Endodermal cell (in vitro differentiated cells): ENCODE data around the gene TMEM63A. TPM values are rescaled to one million over a fixed set of nuclear protein-coding genes. Genes with fewer than 3 reads are reported as not detected.

Experiments used
- DNase-seq: peaks from one replicate; pipeline ENCODE4 v3.0.0-alpha.2; 2017
- H3K27ac ChIP-seq: 2 replicates; pipeline ENCODE4 v1.5.1; 2013; ENCODE audit warnings: mild to moderate bottlenecking, low read depth, low read length, moderate library complexity
- H3K27me3 ChIP-seq: 2 replicates; pipeline ENCODE4 v1.6.1; 2013; ENCODE audit warnings: mild to moderate bottlenecking, low read length, moderate library complexity; ENCODE audit not compliant: insufficient read depth, control insufficient read depth, poor library complexity, severe bottlenecking
- H3K36me3 ChIP-seq: 2 replicates; pipeline ENCODE4 v1.7.0; 2013; ENCODE audit warnings: mild to moderate bottlenecking, low read length, moderate library complexity; ENCODE audit not compliant: control insufficient read depth, insufficient read depth
- H3K4me1 ChIP-seq: one replicate; pipeline ENCODE4 v1.7.0; 2013; ENCODE audit warnings: low read length; ENCODE audit not compliant: control insufficient read depth, insufficient read depth
- H3K4me3 ChIP-seq: 2 replicates; pipeline ENCODE4 v1.5.1; 2013; ENCODE audit warnings: mild to moderate bottlenecking, low read length, moderate library complexity
- H3K9ac ChIP-seq: 2 replicates; pipeline ENCODE4 v1.6.1; 2013; ENCODE audit warnings: mild to moderate bottlenecking, low read length, moderate library complexity; ENCODE audit not compliant: poor library complexity, severe bottlenecking; ENCODE audit errors: extremely low read depth
- H3K9me3 ChIP-seq: 2 replicates; pipeline ENCODE4 v1.6.1; 2013; ENCODE audit warnings: mild to moderate bottlenecking, low read length, moderate library complexity; ENCODE audit not compliant: control insufficient read depth
- H3K27ac Mint-ChIP-seq: 2 replicates; pipeline ENCODE4 v1.8.0; 2020; ENCODE audit warnings: mixed read lengths
- H3K27me3 Mint-ChIP-seq: 2 replicates; pipeline ENCODE4 v1.8.0; 2021; ENCODE audit warnings: mild to moderate bottlenecking, mixed read lengths; ENCODE audit not compliant: insufficient read depth
- H3K36me3 Mint-ChIP-seq: 2 replicates; pipeline ENCODE4 v1.8.0; 2020; ENCODE audit warnings: low read depth, mixed read lengths
- H3K4me1 Mint-ChIP-seq: 2 replicates; pipeline ENCODE4 v1.8.0; 2020; ENCODE audit warnings: mixed read lengths
- H3K4me3 Mint-ChIP-seq: 2 replicates; pipeline ENCODE4 v1.8.0; 2020; ENCODE audit warnings: mild to moderate bottlenecking, moderate library complexity, mixed read lengths
- H3K9me3 Mint-ChIP-seq: 2 replicates; pipeline ENCODE4 v1.8.0; 2020; ENCODE audit warnings: mild to moderate bottlenecking, mixed read lengths
- CTCF ChIP-seq: fragments of 200-600 bp; sonication (generic); conservative IDR thresholded peaks from 2 replicates; pipeline ENCODE4 v1.5.0; 2021; ENCODE audit warnings: antibody characterized with exemption, mild to moderate bottlenecking
- whole genome bisulfite sequencing, 2 experiments: methylation state at CpG; one replicate each; pipeline versions ENCODE4 v1.1.5 to v1.1.7; 2013; ENCODE audit warnings: missing lambda C conversion rate in 2 of 2, mixed read lengths in 1 of 2; ENCODE audit not compliant: insufficient coverage in 1 of 2, insufficient read length in 1 of 2; 5-methylcytosine and 5-hydroxymethylcytosine counted together
- total RNA-seq, 2 donors: library from RNA; stranded (reverse); fragmentation: NEBNext Ultra II Directional in 1 of 2; extraction: Animal tissue kit (Norgen Biotek cat#: 25700) in 1 of 2; gene quantifications; 2 replicates in 1 of 2; 3 replicates in 1 of 2; pipeline ENCODE4 v1.2.1, GENCODE V29; 2021

TMEM63A gene
- total RNA-seq, 2 donors from 2014 or later, result 194 to 232 TPM

GRCh38 chr1:225892307-225892706 lies 10.1 kb upstream of the TMEM63A start:
- H3K9ac ChIP-seq, result no peak overlapping the region
- H3K4me1 ChIP-seq, result peaks cover 8% of the 10 kb centered on the region
- TF ChIP-seq CTCF, result no peak
- 89 to 95% methylated on average over 5 to 6 of the region's 6 CpGs for WGBS, 2 experiments
- H3K27me3 Mint-ChIP-seq, result no peaks in the 10 kb centered on the region
- H3K27ac Mint-ChIP-seq, result no peak overlapping the region
- H3K27ac ChIP-seq, result no peak overlapping the region
- H3K4me3 ChIP-seq, result no peak overlapping the region
- H3K9me3 Mint-ChIP-seq, result no peaks in the 10 kb centered on the region
- no peak for DNase-seq
- H3K36me3 ChIP-seq, result peaks cover 11% of the 10 kb centered on the region
- H3K4me3 Mint-ChIP-seq, result no peak overlapping the region
- peaks cover 8% of the 10 kb centered on the region for H3K36me3 Mint-ChIP-seq
- H3K4me1 Mint-ChIP-seq, result peaks cover 43% of the 10 kb centered on the region
- H3K27me3 ChIP-seq, result no peaks in the 10 kb centered on the region
- H3K9me3 ChIP-seq, result no peaks in the 10 kb centered on the region

GRCh38 chr1:225891229-225891972 lies 9.2 kb upstream of the TMEM63A start:
- peaks cover 3% of the 10 kb centered on the region for H3K4me1 ChIP-seq
- no peaks in the 10 kb centered on the region for H3K9me3 ChIP-seq
- peaks cover 20% of the 10 kb centered on the region for H3K36me3 ChIP-seq
- no peak overlapping the region for H3K4me3 ChIP-seq
- H3K27me3 Mint-ChIP-seq, result no peaks in the 10 kb centered on the region
- WGBS, 2 experiments, result 93 to 96% methylated on average over 9 to 14 of the region's 14 CpGs
- H3K27ac ChIP-seq, result no peak overlapping the region
- no peaks in the 10 kb centered on the region for H3K27me3 ChIP-seq
- H3K4me1 Mint-ChIP-seq, result peaks cover 43% of the 10 kb centered on the region
- no peak overlapping the region for H3K9ac ChIP-seq
- DNase-seq, result no peak
- H3K36me3 Mint-ChIP-seq, result peaks cover 17% of the 10 kb centered on the region
- no peak for TF ChIP-seq CTCF
- no peaks in the 10 kb centered on the region for H3K9me3 Mint-ChIP-seq
- H3K27ac Mint-ChIP-seq, result peak overlapping the region; percentile 42
- H3K4me3 Mint-ChIP-seq, result no peak overlapping the region

GRCh38 chr1:225890346-225891228 lies 8.4 kb upstream of the TMEM63A start:
- WGBS, 2 experiments, result 83 to 88% methylated on average over 3 to 6 of the region's 6 CpGs

More at GRCh38 chr1:225890346-225891228, 8.4 kb upstream of the TMEM63A start:
- peaks cover 3% of the 10 kb centered on the region for H3K4me1 ChIP-seq
- Mint-ChIP-seq H3K4me3 (no peak overlapping the region), H3K9me3 (no peaks in the 10 kb centered on the region), H3K27me3 (no peaks in the 10 kb centered on the region), H3K36me3 (peaks cover 19% of the 10 kb centered on the region), H3K27ac (peak overlapping the region; percentile 87), H3K4me1 (peaks cover 43% of the 10 kb centered on the region)
- DNase-seq, result peak; percentile 82
- H3K27me3 ChIP-seq, result no peaks in the 10 kb centered on the region
- peaks cover 23% of the 10 kb centered on the region for H3K36me3 ChIP-seq
- no peak overlapping the region for H3K27ac ChIP-seq
- H3K9ac ChIP-seq, result no peak overlapping the region
- no peak for TF ChIP-seq CTCF
- no peaks in the 10 kb centered on the region for H3K9me3 ChIP-seq
- H3K4me3 ChIP-seq, result no peak overlapping the region
